HG03159 (cell line): ENCODE results near the gene C10orf105.

Experiments
- ATAC-seq: cut with Tn5 transposase; IDR thresholded peaks from one replicate; pipeline ENCODE4 v1.9.1; 2021; ENCODE audit warnings: mild to moderate bottlenecking, moderate library complexity; ENCODE audit not compliant: unreplicated experiment

The C10orf105 gene

GRCh38 chr10:71681977-71682376 lies 37.6 kb downstream of the C10orf105 start:
- no peak for ATAC-seq

DNA sequence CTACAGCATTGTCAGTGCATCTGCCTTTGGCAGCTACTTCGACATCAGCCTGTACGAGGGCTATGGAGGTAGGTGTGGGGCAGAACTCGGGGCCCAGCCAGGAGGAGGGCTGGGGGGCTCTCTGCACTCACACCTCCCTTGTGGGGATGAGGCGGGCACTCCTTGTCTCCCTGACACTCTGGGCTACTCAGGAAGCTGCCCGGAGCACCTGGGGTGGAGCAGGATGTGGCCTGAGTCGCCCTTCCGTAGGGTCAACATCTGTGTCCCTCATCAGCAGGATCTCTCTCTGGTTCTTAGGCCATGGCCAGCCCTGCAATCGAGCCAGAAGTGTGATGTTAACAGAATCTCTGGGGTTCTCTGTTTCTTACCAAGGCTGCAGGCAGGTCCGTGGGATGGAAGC lies 40.2 kb downstream of the C10orf105 start:
- ATAC-seq: no peak

DNA sequence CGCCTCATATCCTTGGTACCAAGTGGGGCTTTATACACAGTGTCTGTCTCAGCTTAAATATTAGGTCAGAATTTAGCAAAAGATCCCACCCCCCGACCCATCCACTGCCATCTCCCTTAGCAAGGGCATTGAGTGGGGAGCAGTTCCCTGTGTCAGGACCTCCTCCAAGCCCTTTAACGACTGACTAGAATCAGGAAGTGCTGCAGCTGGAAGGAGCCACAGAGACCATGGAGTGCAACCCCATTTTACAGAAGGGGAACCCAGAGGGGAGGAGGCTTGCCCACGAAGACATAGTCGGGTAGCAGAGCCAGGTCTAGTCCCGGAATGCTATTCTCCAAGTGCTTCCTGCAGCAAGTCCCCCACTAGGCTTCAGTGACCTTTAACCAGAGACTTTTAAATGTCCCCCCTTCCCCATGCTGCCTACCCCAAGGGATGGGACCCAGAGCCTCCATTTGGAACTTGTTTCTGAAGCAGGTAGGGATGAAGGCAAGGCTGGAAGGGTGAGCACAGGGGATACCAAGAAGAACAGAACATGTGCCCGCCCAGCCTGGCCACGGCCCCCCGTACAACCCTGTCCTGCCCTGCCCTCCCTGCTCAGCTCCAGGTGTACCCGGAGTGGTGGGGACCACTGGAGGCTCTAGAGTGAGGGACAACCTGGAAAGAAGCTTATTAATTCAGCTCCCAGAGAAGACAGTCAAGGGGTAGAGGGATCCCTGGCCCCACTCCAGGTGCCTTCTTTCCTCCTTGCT lies 41.3 kb downstream of the C10orf105 start:
- no peak for ATAC-seq

DNA sequence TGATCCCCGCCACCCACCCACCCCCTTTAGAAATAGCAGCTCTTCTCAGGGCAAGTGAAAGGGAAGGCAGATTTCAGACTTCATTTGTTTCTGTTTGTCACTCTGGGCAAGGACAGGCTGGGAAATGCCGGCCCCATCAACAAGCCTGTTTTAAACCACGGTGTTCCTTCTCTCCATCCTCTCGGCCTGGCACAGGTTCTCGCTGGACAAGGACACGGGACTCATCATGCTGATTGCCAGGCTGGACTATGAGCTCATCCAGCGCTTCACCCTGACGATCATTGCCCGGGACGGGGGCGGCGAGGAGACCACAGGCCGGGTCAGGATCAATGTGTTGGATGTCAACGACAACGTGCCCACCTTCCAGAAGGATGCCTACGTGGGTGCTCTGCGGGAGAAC lies 42.3 kb downstream of the C10orf105 start:
- no peak for ATAC-seq

- ATAC-seq: no peak
Observed at GRCh38 chr10:71675295-71675970, 44.1 kb downstream of the C10orf105 start.

- ATAC-seq: no peak
Observed at GRCh38 chr10:71671994-71672946, 47.3 kb downstream of the C10orf105 start.

- no peak for ATAC-seq
Observed at GRCh38 chr10:71667387-71667752, 52.2 kb downstream of the C10orf105 start.

- no peak for ATAC-seq
Observed at GRCh38 chr10:71666639-71667386, 52.8 kb downstream of the C10orf105 start.

- no peak for ATAC-seq
Observed at GRCh38 chr10:71665456-71665855, 54.1 kb downstream of the C10orf105 start.

GRCh38 chr10:71664585-71664984 lies 55.0 kb downstream of the C10orf105 start:
- no peak for ATAC-seq

GRCh38 chr10:71663311-71663710 lies 56.3 kb downstream of the C10orf105 start:
- ATAC-seq: no peak

- no peak for ATAC-seq
Observed at GRCh38 chr10:71661779-71662336, 57.7 kb downstream of the C10orf105 start.
